ENCODE results near the gene FREM2.

The FREM2 gene, protein sequence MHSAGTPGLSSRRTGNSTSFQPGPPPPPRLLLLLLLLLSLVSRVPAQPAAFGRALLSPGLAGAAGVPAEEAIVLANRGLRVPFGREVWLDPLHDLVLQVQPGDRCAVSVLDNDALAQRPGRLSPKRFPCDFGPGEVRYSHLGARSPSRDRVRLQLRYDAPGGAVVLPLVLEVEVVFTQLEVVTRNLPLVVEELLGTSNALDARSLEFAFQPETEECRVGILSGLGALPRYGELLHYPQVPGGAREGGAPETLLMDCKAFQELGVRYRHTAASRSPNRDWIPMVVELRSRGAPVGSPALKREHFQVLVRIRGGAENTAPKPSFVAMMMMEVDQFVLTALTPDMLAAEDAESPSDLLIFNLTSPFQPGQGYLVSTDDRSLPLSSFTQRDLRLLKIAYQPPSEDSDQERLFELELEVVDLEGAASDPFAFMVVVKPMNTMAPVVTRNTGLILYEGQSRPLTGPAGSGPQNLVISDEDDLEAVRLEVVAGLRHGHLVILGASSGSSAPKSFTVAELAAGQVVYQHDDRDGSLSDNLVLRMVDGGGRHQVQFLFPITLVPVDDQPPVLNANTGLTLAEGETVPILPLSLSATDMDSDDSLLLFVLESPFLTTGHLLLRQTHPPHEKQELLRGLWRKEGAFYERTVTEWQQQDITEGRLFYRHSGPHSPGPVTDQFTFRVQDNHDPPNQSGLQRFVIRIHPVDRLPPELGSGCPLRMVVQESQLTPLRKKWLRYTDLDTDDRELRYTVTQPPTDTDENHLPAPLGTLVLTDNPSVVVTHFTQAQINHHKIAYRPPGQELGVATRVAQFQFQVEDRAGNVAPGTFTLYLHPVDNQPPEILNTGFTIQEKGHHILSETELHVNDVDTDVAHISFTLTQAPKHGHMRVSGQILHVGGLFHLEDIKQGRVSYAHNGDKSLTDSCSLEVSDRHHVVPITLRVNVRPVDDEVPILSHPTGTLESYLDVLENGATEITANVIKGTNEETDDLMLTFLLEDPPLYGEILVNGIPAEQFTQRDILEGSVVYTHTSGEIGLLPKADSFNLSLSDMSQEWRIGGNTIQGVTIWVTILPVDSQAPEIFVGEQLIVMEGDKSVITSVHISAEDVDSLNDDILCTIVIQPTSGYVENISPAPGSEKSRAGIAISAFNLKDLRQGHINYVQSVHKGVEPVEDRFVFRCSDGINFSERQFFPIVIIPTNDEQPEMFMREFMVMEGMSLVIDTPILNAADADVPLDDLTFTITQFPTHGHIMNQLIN (N-terminal part only)

DNA sequence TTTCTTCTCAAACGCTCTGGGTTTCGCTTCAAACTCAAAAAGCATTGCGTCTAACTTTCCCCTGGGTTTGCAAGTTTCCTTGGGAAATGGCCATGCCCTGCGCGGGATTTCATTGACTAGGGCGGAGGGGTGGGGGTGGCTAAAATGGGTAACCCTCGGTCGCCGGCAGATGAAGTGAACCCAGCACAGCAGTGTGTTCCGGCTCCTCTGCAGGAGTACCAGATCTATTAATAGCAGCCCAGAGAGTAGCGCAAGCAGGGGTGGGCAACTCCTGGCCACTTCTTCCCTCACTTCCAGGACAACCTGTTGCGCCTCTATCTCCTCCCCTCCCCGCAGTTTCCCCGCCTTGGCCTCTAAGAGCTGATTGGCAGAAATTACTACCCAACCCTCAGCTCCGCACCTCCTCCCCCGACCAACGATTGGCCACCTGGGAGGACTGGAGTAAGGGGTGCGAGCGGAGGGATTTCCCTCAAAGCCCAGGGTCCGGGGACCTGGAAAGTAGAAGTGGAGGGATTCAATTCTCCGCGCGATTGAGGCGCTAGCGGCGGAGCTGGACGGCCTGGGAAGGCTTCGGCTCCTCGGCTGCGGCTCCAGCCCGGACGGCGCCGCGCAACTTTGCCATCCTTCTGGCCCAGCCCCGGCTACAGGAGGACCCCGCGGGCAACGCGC, at the start of gene FREM2:
Gene FREM2, plus strand, starts transcription at position 501 of the 669 bp plus-strand sequence. CDS start 268 bp downstream, outside the sequence.
- DNase-seq (ENCODE audit: low read depth), result no peak

DNA sequence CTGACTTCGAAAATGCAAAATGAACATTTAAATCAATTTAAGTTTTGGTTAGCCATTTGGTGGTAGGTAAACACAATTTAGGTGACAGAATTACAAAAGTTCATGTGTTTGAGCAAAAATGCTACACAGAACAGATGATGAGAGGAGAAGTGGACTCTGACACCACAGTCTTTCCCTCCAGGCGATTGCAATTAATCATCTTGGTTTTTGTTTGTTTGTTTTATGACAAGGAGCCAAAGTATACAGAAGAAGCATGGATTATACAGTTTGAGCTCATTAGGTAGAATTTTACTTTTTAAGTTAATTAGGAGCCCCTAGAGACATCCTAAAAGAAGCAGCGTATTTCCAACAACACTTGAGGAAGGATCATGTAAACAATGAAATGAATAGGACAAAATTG, 49.3 kb upstream of the FREM2 start:
- DNase-seq (ENCODE audit: low read depth), result no peak

DNA sequence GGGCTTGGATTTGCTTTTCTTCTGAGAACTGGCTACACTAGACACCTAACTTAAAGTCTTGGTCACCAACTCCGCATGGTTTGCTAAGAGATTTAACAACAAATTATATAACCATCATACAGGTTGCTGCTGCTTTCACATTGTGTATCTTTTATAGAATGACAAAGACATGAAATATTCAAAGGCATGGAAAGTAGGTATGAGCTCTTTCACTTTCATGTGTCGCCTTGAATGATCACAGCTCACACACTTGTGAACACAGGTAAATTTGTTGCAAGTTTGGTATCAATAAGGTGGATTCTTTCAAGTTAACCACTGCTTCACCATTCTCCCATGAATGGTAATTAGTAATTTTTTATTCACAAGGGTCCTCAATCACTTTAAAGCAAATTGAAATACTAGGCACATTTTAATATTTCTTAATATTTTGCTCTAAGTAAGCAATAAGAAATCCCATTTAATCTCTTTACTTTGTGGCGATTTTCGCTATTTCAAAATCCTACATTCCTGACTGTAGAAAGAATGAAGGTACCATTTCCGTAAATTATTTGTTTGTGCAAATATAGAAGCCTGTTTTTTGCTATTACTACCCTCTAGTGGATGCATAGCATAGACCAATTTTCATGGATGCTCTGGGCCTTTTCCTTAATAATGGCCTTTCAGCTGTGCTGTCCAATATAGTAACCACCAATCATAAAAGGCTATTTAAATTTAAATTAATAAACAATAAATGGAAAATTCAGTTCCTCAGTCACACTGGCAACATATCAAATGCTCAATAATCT, 45.5 kb upstream of the FREM2 start:
- DNase-seq (ENCODE audit: low read depth), result no peak

DNA sequence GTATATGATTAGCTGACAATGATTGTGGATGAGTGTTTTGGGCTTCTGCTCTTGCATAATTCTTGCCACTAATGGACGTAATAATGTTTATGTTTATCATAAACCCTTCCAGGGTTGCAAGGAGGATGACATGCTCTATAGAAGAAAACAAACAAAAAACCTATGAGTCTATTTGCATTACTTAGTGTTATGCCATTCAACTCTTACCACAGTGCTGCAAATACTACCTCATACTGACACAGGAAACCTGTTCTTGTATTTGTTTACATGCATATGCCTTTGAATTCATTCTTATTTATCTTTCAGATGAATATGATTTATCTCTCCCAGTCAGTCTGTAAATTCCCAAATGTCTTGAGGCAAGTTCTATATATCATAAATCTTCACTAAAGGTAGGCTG, 39.6 kb upstream of the FREM2 start:
- DNase-seq (ENCODE audit: low read depth), result no peak

DNA sequence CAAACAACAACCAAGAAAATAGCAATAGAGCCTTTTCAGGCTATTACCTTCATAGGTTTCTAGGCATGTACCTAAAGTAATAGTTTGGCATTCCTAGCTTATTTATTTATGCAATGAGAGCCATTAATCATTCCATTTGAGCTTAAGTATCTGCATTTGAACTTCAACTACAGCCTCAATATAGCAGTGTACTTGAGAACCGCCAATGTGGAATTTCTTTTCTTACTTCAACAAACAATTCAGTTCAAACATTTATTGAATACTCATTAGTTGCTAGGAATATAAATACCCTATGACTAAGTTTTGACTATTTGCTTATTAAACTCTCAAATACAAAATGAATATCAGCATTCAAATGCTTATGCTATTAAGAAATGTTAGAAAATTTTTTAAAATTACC, 38.0 kb upstream of the FREM2 start:
- no peak for DNase-seq (ENCODE audit: low read depth)

GRCh38 chr13:38656699-38657098, 30.2 kb upstream of the FREM2 start:
- DNase-seq (ENCODE audit: low read depth), result no peak

DNA sequence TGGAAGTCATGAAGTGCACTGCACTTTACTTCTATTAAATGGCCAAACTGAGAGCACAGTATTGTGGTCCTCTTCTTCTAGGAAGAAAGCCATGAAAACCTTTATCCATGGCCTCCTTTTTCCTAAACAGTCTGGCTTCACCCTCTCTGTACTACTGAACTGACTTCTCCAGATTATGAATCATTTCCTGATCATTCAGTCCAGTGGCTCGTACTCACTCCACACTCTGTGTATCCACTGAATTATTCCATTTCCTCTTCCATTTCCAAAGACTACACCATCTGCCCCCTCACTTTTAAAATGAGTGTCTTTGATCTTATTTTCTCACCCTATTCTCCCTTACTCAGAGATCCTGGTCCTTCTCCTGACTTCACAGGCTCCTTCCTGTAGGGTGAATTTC, 29.7 kb upstream of the FREM2 start:
- peak; percentile 16 for DNase-seq (ENCODE audit: low read depth)

- no peak for DNase-seq (ENCODE audit: low read depth)
Measured at GRCh38 chr13:38658906-38659305, 28.0 kb upstream of the FREM2 start.

GRCh38 chr13:38661010-38661675, 25.7 kb upstream of the FREM2 start:
- no peak for DNase-seq (ENCODE audit: low read depth)

DNA sequence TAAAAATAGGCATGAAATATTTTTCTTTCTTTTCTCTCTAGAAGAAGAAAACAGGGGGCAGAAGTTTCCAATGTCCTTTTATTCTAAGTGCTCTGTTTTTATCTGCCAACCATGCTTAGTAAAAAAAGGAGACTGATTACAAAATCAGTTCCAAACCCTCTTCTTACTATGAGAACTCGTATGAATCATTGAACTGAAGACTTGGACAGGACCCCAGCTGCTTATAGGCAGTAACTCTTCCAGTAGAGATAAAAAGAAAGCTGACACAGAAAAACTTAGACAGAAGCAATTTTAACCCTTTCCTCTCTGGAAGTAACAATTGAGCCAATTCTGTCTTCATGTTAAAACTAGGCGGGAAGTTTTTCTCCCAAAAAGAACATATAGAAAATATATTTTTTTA, 24.5 kb upstream of the FREM2 start:
- no peak for DNase-seq (ENCODE audit: low read depth)

- DNase-seq (ENCODE audit: low read depth), result no peak
Measured at GRCh38 chr13:38664906-38665305, 22.0 kb upstream of the FREM2 start.

- no peak for DNase-seq (ENCODE audit: low read depth)
Measured at GRCh38 chr13:38667526-38668109, 19.3 kb upstream of the FREM2 start.

GRCh38 chr13:38669234-38669964, 17.5 kb upstream of the FREM2 start:
- no peak for DNase-seq (ENCODE audit: low read depth)

DNA sequence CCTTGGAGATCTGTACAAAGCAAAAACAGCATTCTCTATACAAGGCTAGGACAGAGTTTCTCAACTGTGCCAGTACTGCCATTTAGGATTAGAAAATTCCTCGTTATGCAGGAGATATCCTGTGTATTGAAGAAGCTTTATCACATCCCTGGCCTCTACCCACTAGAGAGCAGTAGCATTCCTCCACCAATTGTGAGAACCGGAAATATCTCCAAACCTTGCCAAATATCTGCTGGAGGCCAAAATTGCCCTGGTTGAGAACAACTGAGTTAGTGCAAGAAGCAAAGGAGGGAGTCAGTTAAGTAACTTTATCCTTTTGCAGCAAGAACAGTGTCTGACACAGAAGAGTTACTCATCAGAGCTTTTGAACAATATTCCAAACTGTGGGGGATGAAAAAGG, 16.2 kb upstream of the FREM2 start:
- no peak for DNase-seq (ENCODE audit: low read depth)

DNA sequence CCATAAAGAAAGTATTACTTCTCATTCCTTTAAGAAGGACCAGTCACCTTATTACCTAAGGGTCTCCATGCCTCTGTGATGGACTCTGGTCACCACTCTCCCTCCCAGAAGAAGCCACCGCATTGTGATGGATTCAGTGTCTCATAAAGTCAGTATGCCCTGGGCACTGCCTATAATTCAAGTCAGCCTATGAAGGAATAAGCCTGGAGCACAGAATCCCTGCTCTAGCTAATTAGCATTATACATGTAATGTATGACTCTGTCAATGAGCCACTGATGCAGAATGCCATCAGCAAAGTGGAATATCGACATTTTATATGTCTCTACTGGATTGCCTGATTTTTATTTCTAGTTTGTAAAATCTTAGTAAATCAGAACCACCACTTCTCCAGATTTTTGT, 14.9 kb upstream of the FREM2 start:
- DNase-seq (ENCODE audit: low read depth), result no peak

GRCh38 chr13:38674208-38674607, 12.7 kb upstream of the FREM2 start:
- no peak for DNase-seq (ENCODE audit: low read depth)

- DNase-seq (ENCODE audit: low read depth), result no peak
Measured at GRCh38 chr13:38680912-38681311, 6.0 kb upstream of the FREM2 start.

- no peak for DNase-seq (ENCODE audit: low read depth)
Measured at GRCh38 chr13:38684714-38685113, 2.2 kb upstream of the FREM2 start.

GRCh38 chr13:38685431-38685830, 1.4 kb upstream of the FREM2 start:
- DNase-seq (ENCODE audit: low read depth), result no peak

Measured in HS-5 (cell line).